ENCODE results near the gene SAP30BP.

- TF ChIP-seq CTCF (IDR thresholded peaks at IDR 0.05), result no peak
- no peak for TF ChIP-seq EP300 (IDR thresholded peaks at IDR 0.05)
- TF ChIP-seq POLR2AphosphoS5 (IDR thresholded peaks at IDR 0.05), result no peak
- no peak for TF ChIP-seq POLR2A (IDR thresholded peaks at IDR 0.05; ENCODE audit: low read depth)
These were observed 75.2 kb downstream of the SAP30BP start for GRCh38 chr17:75742337-75742736.
